Hepatic stellate cell (primary cell): ENCODE results near the gene HLA-DOA.

Experiments used
- DNase-seq: peaks from one replicate; pipeline ENCODE4 v3.0.0; 2011; ENCODE audit warnings: low spot score

Gene HLA-DOA

DNA sequence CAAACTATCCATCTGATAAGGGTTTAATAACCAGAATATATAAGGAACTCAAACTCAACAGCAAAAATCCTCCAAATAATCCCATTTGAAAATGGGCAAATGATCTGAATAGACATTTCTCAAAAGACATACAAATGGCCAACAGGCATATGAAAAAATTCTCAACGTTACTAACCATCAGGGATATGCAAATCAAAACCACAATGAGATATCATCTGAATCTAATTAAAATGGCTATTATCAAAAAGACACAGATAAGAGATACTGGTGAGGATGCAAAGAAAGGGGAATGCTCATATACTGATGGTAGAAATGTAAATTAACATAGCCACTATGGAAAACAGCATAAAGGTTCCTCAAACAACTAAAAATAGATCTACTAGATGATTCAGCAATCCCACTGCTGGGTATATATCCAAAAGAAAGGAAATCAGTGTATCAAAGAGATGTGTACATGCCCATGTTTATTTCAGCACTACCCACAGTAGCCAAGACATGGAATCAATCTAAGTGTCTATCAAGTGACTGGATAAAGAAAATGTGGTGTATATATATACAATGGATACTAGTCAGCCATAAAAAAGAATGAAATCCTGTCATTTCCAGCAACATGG is 47.1 kb downstream of the HLA-DOA start:
- no peak for DNase-seq

DNA sequence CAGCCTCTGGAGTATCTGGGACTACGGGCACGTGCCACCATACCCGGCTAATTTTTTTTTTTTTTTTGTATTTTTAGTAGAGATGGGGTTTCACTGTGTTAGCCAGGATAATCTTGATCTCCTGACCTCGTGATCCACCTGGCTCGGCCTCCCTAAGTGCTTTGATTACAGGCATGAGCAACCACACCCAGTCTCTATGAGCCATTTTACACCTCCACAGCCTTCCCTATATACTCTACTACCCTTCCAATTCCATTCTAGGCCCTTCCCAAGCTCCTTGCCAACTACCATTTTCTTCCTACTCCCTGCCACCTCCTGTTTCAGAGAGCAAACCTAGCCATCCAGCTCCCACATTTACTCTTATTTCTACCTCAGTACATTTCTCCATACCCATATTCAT is 48.8 kb downstream of the HLA-DOA start:
- no peak for DNase-seq

GRCh38 chr6:32956176-32956575 is 53.2 kb downstream of the HLA-DOA start:
- DNase-seq: no peak

DNA sequence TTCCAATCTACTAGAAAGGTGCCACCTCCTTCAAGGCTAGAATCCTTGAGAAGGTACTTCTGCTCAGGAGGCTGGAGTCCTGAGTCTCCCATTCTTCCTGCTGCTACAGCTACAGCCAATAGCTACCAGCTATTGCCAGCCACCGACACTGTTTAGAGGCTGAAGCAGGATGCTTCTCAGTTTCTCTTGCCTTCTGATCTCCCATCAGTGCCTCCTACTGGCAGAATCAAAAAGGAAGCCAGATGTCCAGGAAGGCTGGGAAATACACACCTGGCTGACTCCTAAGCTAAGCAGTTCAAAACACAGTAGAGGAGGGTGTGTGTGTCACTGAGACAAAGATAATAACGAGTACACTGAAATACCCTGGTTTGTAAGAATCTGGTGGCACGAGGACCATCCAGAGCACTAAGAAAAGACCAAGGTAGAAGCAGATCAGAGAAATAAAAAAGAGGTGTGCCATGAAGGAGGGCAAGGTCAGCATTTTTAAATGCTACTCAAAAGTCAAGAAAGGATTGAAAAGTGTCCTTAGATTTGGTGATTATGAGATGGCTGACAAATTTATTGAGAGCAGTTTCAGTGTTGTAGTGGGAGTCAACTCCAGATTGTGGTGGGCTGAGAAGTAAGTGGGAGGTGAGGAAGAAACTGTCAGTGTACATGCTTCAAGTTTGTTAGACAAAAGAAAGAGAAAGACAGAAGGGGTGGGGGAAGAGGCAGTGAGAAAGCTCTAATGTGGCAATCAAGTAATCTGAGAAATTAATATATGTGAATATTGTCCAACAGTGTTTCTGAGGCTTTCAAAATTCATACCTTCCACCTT is 54.2 kb downstream of the HLA-DOA start:
- no peak for DNase-seq

DNA sequence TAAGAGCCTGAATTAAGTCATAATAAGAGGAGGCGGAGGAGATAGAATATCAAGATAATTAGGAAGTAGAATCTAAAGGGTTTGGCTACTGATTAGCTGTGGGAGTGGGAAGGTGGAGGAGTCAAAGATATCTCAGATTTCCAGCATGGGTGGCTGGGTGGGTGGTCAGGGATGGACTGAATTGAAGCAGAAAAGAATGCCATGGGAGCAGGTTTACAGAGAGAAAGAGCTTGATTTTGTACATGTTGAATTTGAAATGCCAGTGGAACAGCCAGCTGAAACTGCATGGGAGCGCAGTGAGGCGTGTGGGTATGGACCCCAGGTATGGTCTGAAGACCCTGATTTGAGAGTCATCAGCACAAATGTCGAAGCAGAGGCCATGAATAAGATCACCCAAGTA is 55.1 kb downstream of the HLA-DOA start:
- DNase-seq: no peak
